ENCODE measurements around the gene DCST2. TPM values are rescaled to one million over a fixed set of nuclear protein-coding genes. Genes with fewer than 3 reads are reported as not detected.

Gene DCST2
- polyA plus RNA-seq, 1 of the 3 experiments (the other 2 are of a cell fraction), result 0.76 TPM

DNA sequence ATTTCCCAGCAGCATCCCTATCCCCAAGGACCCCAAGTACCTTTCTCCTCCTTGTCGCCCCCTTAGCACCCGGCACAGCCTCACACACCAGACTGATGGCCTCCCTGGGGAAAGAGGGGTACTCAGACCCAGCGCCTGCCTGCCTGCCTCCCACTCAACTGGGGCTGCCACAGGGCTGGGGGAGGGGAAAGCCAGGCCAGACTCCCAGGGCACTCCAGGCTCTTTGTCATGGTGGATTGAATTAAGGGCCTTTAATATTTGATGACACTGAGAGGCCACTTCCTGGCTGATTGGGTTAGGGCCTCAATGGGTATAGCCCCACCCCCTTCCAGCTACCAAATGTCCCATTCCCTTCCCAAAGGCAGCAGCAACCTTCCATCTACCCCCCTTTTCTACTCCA, 64.8 kb downstream of the DCST2 start (continued):
- TF ChIP-seq FOXM1 (IDR thresholded peaks at IDR 0.05; ENCODE audit: low read depth) (no peak), JUND (IDR thresholded peaks at IDR 0.05) (no peak), TAF1 (IDR thresholded peaks at IDR 0.05; ENCODE audit: borderline replicate concordance, low read depth, low read length) (no peak), MEF2A (IDR thresholded peaks at IDR 0.05; ENCODE audit: borderline replicate concordance, low read depth) (no peak), GATA2 (CRISPR knock-in tag; IDR thresholded peaks at IDR 0.05) (no peak), SMC3 (IDR thresholded peaks at IDR 0.05; ENCODE audit: low read depth, low read length) (peak; percentile 10; the same call in 1 of the 2 replicates), RCOR1 (IDR thresholded peaks at IDR 0.05; ENCODE audit: low read length) (peak; percentile 38; the same call in 1 of the 2 replicates), RXRA (IDR thresholded peaks at IDR 0.05; ENCODE audit: borderline replicate concordance, low read depth) (no peak)
- TF ChIP-seq, protein P1, sequence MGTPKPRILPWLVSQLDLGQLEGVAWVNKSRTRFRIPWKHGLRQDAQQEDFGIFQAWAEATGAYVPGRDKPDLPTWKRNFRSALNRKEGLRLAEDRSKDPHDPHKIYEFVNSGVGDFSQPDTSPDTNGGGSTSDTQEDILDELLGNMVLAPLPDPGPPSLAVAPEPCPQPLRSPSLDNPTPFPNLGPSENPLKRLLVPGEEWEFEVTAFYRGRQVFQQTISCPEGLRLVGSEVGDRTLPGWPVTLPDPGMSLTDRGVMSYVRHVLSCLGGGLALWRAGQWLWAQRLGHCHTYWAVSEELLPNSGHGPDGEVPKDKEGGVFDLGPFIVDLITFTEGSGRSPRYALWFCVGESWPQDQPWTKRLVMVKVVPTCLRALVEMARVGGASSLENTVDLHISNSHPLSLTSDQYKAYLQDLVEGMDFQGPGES (IDR thresholded peaks at IDR 0.05; ENCODE audit: low read depth, low read length), result no peak

Small RNAs within 50 kb of the gene (small RNA-seq; reads per million reads assigned to genes)
- gene MIR4258, result 0 to 1.1 (median 0) reads per million in 7 experiments

Other genes with a start within 250 kb of the DCST2 start
- 0.10 and 0.16 TPM in 2 replicates for gene KCNN3, start 163.5 kb downstream of the DCST2 start, polyA plus RNA-seq (2012; rRNA removed)
- gene PMVK, start 97.1 kb downstream of the DCST2 start, polyA plus RNA-seq (2012; rRNA removed), result 50.7 and 59.6 TPM in 2 replicates
- gene PBXIP1, start 77.7 kb downstream of the DCST2 start, polyA plus RNA-seq (2012; rRNA removed), result 55.9 and 64.3 TPM in 2 replicates
- 23.3 and 28.2 TPM in 2 replicates for gene PYGO2, start 72.0 kb downstream of the DCST2 start, polyA plus RNA-seq (2012; rRNA removed)
- gene SHC1, start 63.0 kb downstream of the DCST2 start, polyA plus RNA-seq (2012; rRNA removed), result 338 and 395 TPM in 2 replicates
- gene CKS1B, start 59.1 kb downstream of the DCST2 start, polyA plus RNA-seq (2012; rRNA removed), result 256 and 308 TPM in 2 replicates
- gene FLAD1, start 50.4 kb downstream of the DCST2 start, polyA plus RNA-seq (2012; rRNA removed), result 50.8 and 56.2 TPM in 2 replicates
- 0.26 TPM in 1 of 2 replicates, not detected in the other for gene LENEP, start 40.2 kb downstream of the DCST2 start, polyA plus RNA-seq (2012; rRNA removed)
- 15.7 and 22.1 TPM in 2 replicates for gene ZBTB7B, start 31.0 kb downstream of the DCST2 start, polyA plus RNA-seq (2012; rRNA removed)
- not detected in 2 replicates for gene DCST1, start within 50 bp of the DCST2 start, polyA plus RNA-seq (2012; rRNA removed)
- 60.1 and 64.1 TPM in 2 replicates for gene ADAM15, start 17.5 kb upstream of the DCST2 start, polyA plus RNA-seq (2012; rRNA removed)
- gene EFNA4, start 30.0 kb upstream of the DCST2 start, polyA plus RNA-seq (2012; rRNA removed), result 15.9 and 17.7 TPM in 2 replicates
- gene EFNA3, start 45.1 kb upstream of the DCST2 start, polyA plus RNA-seq (2012; rRNA removed), result 5.5 and 6.0 TPM in 2 replicates
- gene EFNA1, start 94.1 kb upstream of the DCST2 start, polyA plus RNA-seq (2012; rRNA removed), result 14.4 and 15.3 TPM in 2 replicates
- 58.4 and 71.1 TPM in 2 replicates for gene SLC50A1, start 102.1 kb upstream of the DCST2 start, polyA plus RNA-seq (2012; rRNA removed)
- 307 and 317 TPM in 2 replicates for gene DPM3, start 106.8 kb upstream of the DCST2 start, polyA plus RNA-seq (2012; rRNA removed)
- 203 and 238 TPM in 2 replicates for gene KRTCAP2, start 139.5 kb upstream of the DCST2 start, polyA plus RNA-seq (2012; rRNA removed)
- gene TRIM46, start 140.1 kb upstream of the DCST2 start, polyA plus RNA-seq (2012; rRNA removed), result 12.3 and 12.7 TPM in 2 replicates
- gene THBS3, start 174.1 kb upstream of the DCST2 start, polyA plus RNA-seq (2012; rRNA removed), result 124 and 162 TPM in 2 replicates
- gene MTX1, start 174.9 kb upstream of the DCST2 start, polyA plus RNA-seq (2012; rRNA removed), result 79.1 TPM in 2 replicates
- gene ENTREP3, start 221.7 kb upstream of the DCST2 start, polyA plus RNA-seq (2012; rRNA removed), result 20.0 and 30.6 TPM in 2 replicates
- gene SCAMP3, start 228.6 kb upstream of the DCST2 start, polyA plus RNA-seq (2012; rRNA removed), result 193 and 225 TPM in 2 replicates
- 76.7 and 81.8 TPM in 2 replicates for gene CLK2, start 239.7 kb upstream of the DCST2 start, polyA plus RNA-seq (2012; rRNA removed)
- 9.7 and 10.1 TPM in 2 replicates for gene HCN3, start 243.7 kb upstream of the DCST2 start, polyA plus RNA-seq (2012; rRNA removed)